Measurements from ENCODE around the gene ABHD14A.

The ABHD14A gene

GRCh38 chr3:51974277-51974962 is 444 bp upstream of the ABHD14A start:
- Histone ChIP-seq H3K9ac (ENCODE audit: low read length in 5 of 5) (peak overlapping the region in 4 of 5 donors; percentile 79 to 92 (median 90)), H3K9me3 (ENCODE audit: control insufficient read depth in 5 of 5, low read length in 5 of 5) (no peaks in the 10 kb centered on the region), H3K36me3 (ENCODE audit: control insufficient read depth in 5 of 5, insufficient read depth in 5 of 5, low read length in 5 of 5) (peaks cover 0 to 9% (median 2%) of the 10 kb centered on the region in 5 donors), H3K27ac (ENCODE audit: low read depth, low read length) (peak overlapping the region; percentile 89), H3K4me1 (ENCODE audit: control insufficient read depth in 5 of 5, insufficient read depth in 5 of 5, low read length in 5 of 5) (peaks cover 4 to 34% (median 30%) of the 10 kb centered on the region in 5 donors), H3K27me3 (ENCODE audit: control insufficient read depth in 5 of 5, insufficient read depth in 4 of 5, low read length in 5 of 5) (no peaks in the 10 kb centered on the region), H3K4me3 (ENCODE audit: low read depth in 1 of 5, low read length in 5 of 5) (peak overlapping the region; percentile 73 to 79 (median 75))

DNA sequence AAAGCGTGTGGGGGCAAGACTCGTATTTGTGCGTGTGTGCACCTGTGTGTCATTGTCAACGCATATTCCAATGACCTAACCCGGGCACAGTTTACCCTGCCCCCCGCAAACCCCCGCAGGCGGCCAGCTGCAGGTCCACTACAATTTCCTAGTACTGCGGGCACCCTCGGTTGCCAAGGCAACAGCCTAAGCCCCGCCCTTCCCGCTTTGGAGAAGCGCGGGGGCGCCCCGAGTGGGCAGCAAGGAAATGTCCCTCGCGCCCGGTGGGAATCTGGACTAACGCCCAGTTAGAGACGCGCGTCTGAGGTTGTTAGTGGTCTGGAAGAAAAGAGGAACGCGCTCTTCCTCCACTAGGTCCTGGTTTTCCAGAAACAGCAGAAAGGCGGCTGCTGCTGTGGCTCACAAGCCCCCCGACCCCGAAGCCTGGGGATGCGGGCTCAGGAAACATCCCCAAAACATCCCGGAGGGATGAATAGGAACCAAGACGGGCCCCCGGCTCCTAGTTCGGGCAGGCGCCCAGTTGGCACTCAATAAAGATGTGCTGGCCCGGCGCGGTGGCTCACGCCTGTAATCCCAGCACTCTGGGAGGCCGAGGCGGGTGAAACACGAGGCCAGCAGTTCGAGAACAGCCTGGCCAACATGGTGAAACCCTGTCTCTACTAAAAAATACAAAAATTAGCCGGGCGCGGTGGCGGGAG is 1.1 kb downstream of the ABHD14A start:
- Histone ChIP-seq H3K4me1 (ENCODE audit: control insufficient read depth in 5 of 5, insufficient read depth in 5 of 5, low read length in 5 of 5) (peaks cover 4 to 40% (median 30%) of the 10 kb centered on the region in 5 donors), H3K9ac (ENCODE audit: low read length in 5 of 5) (no peak overlapping the region), H3K27me3 (ENCODE audit: control insufficient read depth in 5 of 5, insufficient read depth in 4 of 5, low read length in 5 of 5) (no peaks in the 10 kb centered on the region), H3K27ac (ENCODE audit: low read depth, low read length) (peak overlapping the region; percentile 46), H3K9me3 (ENCODE audit: control insufficient read depth in 5 of 5, low read length in 5 of 5) (no peaks in the 10 kb centered on the region), H3K4me3 (ENCODE audit: low read depth in 1 of 5, low read length in 5 of 5) (peak overlapping the region; percentile 73 to 94 (median 77)), H3K36me3 (ENCODE audit: control insufficient read depth in 5 of 5, insufficient read depth in 5 of 5, low read length in 5 of 5) (peaks cover 0 to 11% (median 2%) of the 10 kb centered on the region in 5 donors)

GRCh38 chr3:51977446-51978142 is 2.7 kb downstream of the ABHD14A start:
- H3K9me3 ChIP-seq (ENCODE audit: control insufficient read depth in 5 of 5, low read length in 5 of 5): no peaks in the 10 kb centered on the region
- H3K4me3 ChIP-seq (ENCODE audit: low read depth in 1 of 5, low read length in 5 of 5): no peak overlapping the region
- no peak overlapping the region for H3K9ac ChIP-seq (ENCODE audit: low read length in 5 of 5)
- no peak overlapping the region for H3K27ac ChIP-seq (ENCODE audit: low read depth, low read length)
- H3K36me3 ChIP-seq (ENCODE audit: control insufficient read depth in 5 of 5, insufficient read depth in 5 of 5, low read length in 5 of 5): peaks cover 0 to 6% (median 0%) of the 10 kb centered on the region in 5 donors
- H3K4me1 ChIP-seq (ENCODE audit: control insufficient read depth in 5 of 5, insufficient read depth in 5 of 5, low read length in 5 of 5): peaks cover 8 to 51% (median 39%) of the 10 kb centered on the region in 5 donors
- H3K27me3 ChIP-seq (ENCODE audit: control insufficient read depth in 5 of 5, insufficient read depth in 4 of 5, low read length in 5 of 5): no peaks in the 10 kb centered on the region

GRCh38 chr3:51978143-51978502 is 3.3 kb downstream of the ABHD14A start:
- no peak overlapping the region for H3K27ac ChIP-seq (ENCODE audit: low read depth, low read length)
- H3K4me1 ChIP-seq (ENCODE audit: control insufficient read depth in 5 of 5, insufficient read depth in 5 of 5, low read length in 5 of 5): peaks cover 8 to 52% (median 42%) of the 10 kb centered on the region in 5 donors
- no peak overlapping the region for H3K4me3 ChIP-seq (ENCODE audit: low read depth in 1 of 5, low read length in 5 of 5)

DNA sequence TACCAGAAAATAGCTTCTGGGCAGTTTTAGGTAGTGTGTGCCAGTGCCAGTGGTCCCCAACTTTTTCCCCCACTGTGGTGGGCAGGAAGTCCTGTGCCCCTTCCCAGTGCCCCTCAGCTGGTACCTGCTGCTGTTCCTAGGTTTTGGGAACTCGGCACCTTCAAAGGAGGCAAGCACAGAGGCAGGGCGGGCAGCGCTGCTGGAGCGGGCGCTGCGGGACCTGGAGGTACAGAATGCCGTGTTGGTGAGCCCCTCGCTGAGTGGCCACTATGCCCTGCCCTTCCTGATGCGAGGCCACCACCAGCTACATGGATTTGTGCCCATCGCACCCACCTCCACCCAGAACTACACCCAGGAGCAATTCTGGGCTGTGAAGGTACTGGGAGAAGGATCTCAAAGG is 5.4 kb downstream of the ABHD14A start:
- Histone ChIP-seq H3K27me3 (ENCODE audit: control insufficient read depth in 5 of 5, insufficient read depth in 4 of 5, low read length in 5 of 5) (no peaks in the 10 kb centered on the region), H3K4me3 (ENCODE audit: low read depth in 1 of 5, low read length in 5 of 5) (no peak overlapping the region), H3K4me1 (ENCODE audit: control insufficient read depth in 5 of 5, insufficient read depth in 5 of 5, low read length in 5 of 5) (peaks cover 4 to 51% (median 33%) of the 10 kb centered on the region in 5 donors), H3K9ac (ENCODE audit: low read length in 5 of 5) (peak overlapping the region in 1 of 5 donors; percentile 37), H3K9me3 (ENCODE audit: control insufficient read depth in 5 of 5, low read length in 5 of 5) (no peaks in the 10 kb centered on the region), H3K27ac (ENCODE audit: low read depth, low read length) (no peak overlapping the region), H3K36me3 (ENCODE audit: control insufficient read depth in 5 of 5, insufficient read depth in 5 of 5, low read length in 5 of 5) (peaks cover 0 to 6% (median 0%) of the 10 kb centered on the region in 5 donors)

More at GRCh38 chr3:51978143-51978502, 3.3 kb downstream of the ABHD14A start:
- Histone ChIP-seq H3K9me3 (ENCODE audit: control insufficient read depth in 5 of 5, low read length in 5 of 5) (no peaks in the 10 kb centered on the region), H3K36me3 (ENCODE audit: control insufficient read depth in 5 of 5, insufficient read depth in 5 of 5, low read length in 5 of 5) (peaks cover 0 to 6% (median 0%) of the 10 kb centered on the region in 5 donors), H3K9ac (ENCODE audit: low read length in 5 of 5) (no peak overlapping the region), H3K27me3 (ENCODE audit: control insufficient read depth in 5 of 5, insufficient read depth in 4 of 5, low read length in 5 of 5) (no peaks in the 10 kb centered on the region)

- H3K27me3 ChIP-seq (ENCODE audit: control insufficient read depth in 5 of 5, insufficient read depth in 4 of 5, low read length in 5 of 5): no peaks in the 10 kb centered on the region
- peaks cover 4 to 41% (median 23%) of the 10 kb centered on the region in 5 donors for H3K4me1 ChIP-seq (ENCODE audit: control insufficient read depth in 5 of 5, insufficient read depth in 5 of 5, low read length in 5 of 5)
- peak overlapping the region; percentile 43 to 89 (median 75) for H3K9ac ChIP-seq (ENCODE audit: low read length in 5 of 5)
- H3K9me3 ChIP-seq (ENCODE audit: control insufficient read depth in 5 of 5, low read length in 5 of 5): no peaks in the 10 kb centered on the region
- H3K36me3 ChIP-seq (ENCODE audit: control insufficient read depth in 5 of 5, insufficient read depth in 5 of 5, low read length in 5 of 5): peaks cover 0 to 6% (median 0%) of the 10 kb centered on the region in 5 donors
- H3K27ac ChIP-seq (ENCODE audit: low read depth, low read length): peak overlapping the region; percentile 92
- H3K4me3 ChIP-seq (ENCODE audit: low read depth in 1 of 5, low read length in 5 of 5): peak overlapping the region; percentile 62 to 81 (median 70)
These were observed 7.5 kb downstream of the ABHD14A start for GRCh38 chr3:51982352-51982837.

DNA sequence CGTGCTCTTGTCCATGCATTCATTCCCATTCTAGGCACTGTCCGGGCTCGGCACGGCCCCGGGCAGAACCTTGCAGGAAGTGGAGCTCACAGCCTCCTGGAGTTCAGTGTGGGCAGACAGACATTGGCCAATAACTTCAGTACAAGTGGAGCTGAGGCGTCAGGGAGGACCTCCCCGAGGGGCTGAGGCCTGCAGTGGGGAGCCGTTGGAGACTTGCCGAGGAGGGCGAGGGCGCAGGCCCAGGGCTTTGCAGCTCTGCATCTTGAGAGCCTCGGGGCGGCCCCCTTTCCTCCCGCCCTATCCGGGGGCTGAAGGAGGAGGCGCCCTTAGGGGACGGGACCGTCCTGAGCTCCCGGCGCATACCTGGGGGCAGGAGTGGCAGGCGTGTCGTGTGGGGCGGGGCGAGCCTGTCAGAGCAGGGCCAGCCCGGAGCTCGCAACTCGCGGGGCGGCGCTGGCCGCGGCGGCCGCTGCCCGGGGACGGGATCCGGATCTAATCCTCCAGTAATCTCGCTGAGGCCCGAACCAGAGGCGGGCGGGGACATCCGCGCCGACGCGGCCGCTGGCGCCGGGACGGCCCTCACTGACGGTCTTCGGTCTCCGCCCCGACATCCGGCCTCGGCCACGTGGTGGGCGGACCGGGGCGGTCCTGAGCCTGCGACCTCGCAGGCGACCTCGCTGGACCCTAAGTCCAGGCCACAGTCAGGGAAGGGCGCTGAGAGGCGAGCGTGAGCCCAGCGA is 8.1 kb downstream of the ABHD14A start, which contains the start of gene ACY1:
TSS of gene ACY1 (plus strand) at position 698 of the 740 bp plus-strand sequence. CDS start 530 bp downstream, outside the sequence.
- H3K9ac ChIP-seq (ENCODE audit: low read length in 5 of 5): peak within 1 kb of the TSS; percentile 73 to 89 (median 78)
- peaks cover 4 to 41% (median 23%) of the 10 kb centered on the region in 5 donors for H3K4me1 ChIP-seq (ENCODE audit: control insufficient read depth in 5 of 5, insufficient read depth in 5 of 5, low read length in 5 of 5)

DNA sequence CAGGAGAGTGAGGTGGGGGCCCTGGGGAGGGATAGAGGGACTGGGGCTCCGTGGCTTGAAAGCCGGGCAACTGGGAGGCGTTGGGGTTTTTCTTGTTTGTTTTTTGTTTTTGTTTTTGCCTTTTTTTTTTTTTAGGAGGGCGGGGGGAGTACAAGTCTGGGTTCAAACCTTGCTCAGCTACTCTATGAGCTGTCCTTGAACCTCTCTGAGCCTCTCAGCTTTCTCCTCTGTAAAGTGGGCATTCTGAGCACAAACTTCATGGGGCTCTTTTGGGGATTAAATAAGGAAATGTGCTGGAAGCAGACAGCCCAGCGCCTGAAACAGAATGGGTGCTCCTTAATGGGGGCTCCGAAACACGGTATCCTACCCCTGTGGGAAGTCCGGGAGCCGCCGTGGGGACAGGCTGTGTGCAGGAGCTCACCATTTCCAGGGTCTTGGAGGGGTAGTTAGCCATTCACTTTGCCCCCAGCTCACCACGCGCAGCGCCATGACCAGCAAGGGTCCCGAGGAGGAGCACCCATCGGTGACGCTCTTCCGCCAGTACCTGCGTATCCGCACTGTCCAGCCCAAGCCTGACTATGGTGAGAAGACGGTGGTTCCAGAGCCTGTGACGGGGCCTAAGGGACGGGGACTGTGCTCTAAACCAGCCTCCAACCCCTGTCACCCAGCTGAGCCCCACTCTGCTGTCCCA is 8.9 kb downstream of the ABHD14A start:
- Histone ChIP-seq H3K9ac (ENCODE audit: low read length in 5 of 5) (peak overlapping the region; percentile 10 to 89 (median 78)), H3K4me1 (ENCODE audit: control insufficient read depth in 5 of 5, insufficient read depth in 5 of 5, low read length in 5 of 5) (peaks cover 4 to 43% (median 25%) of the 10 kb centered on the region in 5 donors), H3K27me3 (ENCODE audit: control insufficient read depth in 5 of 5, insufficient read depth in 4 of 5, low read length in 5 of 5) (no peaks in the 10 kb centered on the region), H3K4me3 (ENCODE audit: low read depth in 1 of 5, low read length in 5 of 5) (peak overlapping the region; percentile 41 to 74 (median 68)), H3K36me3 (ENCODE audit: control insufficient read depth in 5 of 5, insufficient read depth in 5 of 5, low read length in 5 of 5) (peaks cover 0 to 6% (median 2%) of the 10 kb centered on the region in 5 donors), H3K27ac (ENCODE audit: low read depth, low read length) (peak overlapping the region; percentile 92), H3K9me3 (ENCODE audit: control insufficient read depth in 5 of 5, low read length in 5 of 5) (no peaks in the 10 kb centered on the region)

More for the DNA sequence above, 8.1 kb downstream of the ABHD14A start, which contains the start of gene ACY1:
- peak within 1 kb of the TSS; percentile 62 to 81 (median 70) for H3K4me3 ChIP-seq (ENCODE audit: low read depth in 1 of 5, low read length in 5 of 5)
- H3K9me3 ChIP-seq (ENCODE audit: control insufficient read depth in 5 of 5, low read length in 5 of 5): no peaks in the 10 kb centered on the region
- no peaks in the 10 kb centered on the region for H3K27me3 ChIP-seq (ENCODE audit: control insufficient read depth in 5 of 5, insufficient read depth in 4 of 5, low read length in 5 of 5)
- H3K27ac ChIP-seq (ENCODE audit: low read depth, low read length): peak within 1 kb of the TSS; percentile 92
- peaks cover 0 to 6% (median 2%) of the 10 kb centered on the region in 5 donors for H3K36me3 ChIP-seq (ENCODE audit: control insufficient read depth in 5 of 5, insufficient read depth in 5 of 5, low read length in 5 of 5)

DNA sequence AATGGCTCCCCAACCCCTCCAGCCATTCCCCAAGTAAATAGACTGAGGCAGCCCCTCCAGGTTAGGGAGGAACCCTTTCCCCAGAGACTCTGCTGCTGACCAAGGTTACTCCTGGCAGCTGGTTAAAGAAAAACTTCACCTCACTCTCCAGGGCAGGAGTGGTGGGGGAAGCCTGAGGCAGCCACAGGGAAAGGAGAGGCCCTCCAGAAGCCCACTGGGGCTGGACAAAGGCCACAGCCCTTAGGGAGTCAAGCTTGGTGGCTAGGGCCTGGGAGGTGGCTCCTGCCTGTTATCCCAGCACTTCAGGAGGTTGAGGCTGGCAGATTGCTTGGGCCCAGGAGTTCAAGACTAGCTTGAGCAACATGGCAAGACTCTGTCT is 9.4 kb downstream of the ABHD14A start:
- peak overlapping the region; percentile 92 for H3K27ac ChIP-seq (ENCODE audit: low read depth, low read length)
- H3K4me3 ChIP-seq (ENCODE audit: low read depth in 1 of 5, low read length in 5 of 5): peak overlapping the region in 2 of 5 donors; percentile 0 to 70

More for the DNA sequence above, 9.4 kb downstream of the ABHD14A start:
- H3K36me3 ChIP-seq (ENCODE audit: control insufficient read depth in 5 of 5, insufficient read depth in 5 of 5, low read length in 5 of 5): peaks cover 0 to 6% (median 2%) of the 10 kb centered on the region in 5 donors
- H3K9ac ChIP-seq (ENCODE audit: low read length in 5 of 5): peak overlapping the region; percentile 10 to 89 (median 78)
- H3K9me3 ChIP-seq (ENCODE audit: control insufficient read depth in 5 of 5, low read length in 5 of 5): no peaks in the 10 kb centered on the region
- H3K27me3 ChIP-seq (ENCODE audit: control insufficient read depth in 5 of 5, insufficient read depth in 4 of 5, low read length in 5 of 5): no peaks in the 10 kb centered on the region
- peaks cover 5 to 49% (median 30%) of the 10 kb centered on the region in 5 donors for H3K4me1 ChIP-seq (ENCODE audit: control insufficient read depth in 5 of 5, insufficient read depth in 5 of 5, low read length in 5 of 5)
